GM19238 (cell line): ENCODE data around the gene HIVEP3.

ENCODE experiments used
- DNase-seq: peaks from one replicate; pipeline ENCODE4 v3.0.0; 2011; ENCODE audit warnings: low spot score; ENCODE audit not compliant: insufficient read length

Gene HIVEP3

GRCh38 chr1:41638086-41639024, 280.4 kb downstream of the HIVEP3 start:
- DNase-seq: no peak

- no peak for DNase-seq
Observed at GRCh38 chr1:41637367-41637766, 281.4 kb downstream of the HIVEP3 start.

DNA sequence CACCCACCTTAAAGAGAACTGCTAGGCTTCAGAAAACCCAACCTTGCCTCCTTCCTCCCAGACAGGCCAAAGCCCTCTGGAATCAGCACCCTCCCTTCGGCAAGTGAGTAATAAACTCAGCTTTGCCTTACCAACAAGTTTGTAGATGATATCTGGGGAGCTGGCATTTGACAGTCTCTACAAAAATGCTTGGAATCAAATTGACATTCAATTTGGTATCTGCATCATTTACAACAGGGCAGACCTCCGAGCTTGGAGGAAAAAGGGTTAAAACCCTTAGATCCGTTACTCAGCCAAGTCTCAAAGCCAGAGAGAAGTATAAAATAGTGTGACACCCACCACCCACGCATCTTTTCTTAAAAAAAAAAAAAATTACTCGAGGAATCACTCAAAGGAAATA, 285.0 kb downstream of the HIVEP3 start:
- no peak for DNase-seq

DNA sequence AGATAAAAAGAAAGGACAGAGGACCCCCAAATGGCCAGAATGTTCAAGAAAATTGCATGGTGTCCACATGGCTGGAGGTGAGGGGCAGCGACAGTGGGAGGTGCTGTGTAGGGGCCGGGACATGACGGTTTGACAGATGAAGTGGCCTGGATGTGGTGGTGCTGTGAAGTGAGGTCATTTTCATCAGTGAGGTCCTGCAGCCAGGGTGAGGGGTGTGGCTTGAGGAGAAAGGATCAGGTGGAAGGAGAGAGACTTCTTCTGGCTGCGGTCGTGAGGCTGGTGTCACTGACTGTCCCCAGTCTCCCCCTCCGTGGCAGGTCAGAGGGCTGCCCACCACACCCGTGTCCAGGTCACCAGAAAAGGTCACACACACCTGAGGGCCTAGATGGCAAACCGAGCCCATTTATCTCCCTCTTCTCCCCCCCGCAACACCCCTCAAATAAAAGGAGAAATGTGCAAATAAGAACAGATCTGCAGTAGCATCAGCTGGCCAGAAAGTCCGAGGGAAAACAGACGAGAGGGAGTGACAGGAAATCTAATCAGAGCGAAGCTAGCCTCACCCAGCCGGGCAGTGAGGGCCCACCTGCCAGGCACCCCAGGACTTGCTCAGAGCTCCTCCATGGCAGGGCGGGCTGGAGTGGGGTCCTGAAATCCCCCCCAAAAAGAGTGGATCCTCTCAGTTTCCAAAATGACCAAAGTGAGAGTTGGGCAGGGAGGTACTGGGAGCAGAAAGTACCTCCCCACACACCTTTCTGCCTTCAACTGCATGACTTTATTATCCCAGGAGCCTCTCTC, 285.7 kb downstream of the HIVEP3 start:
- no peak for DNase-seq

GRCh38 chr1:41631971-41632370, 286.8 kb downstream of the HIVEP3 start:
- no peak for DNase-seq

- DNase-seq: no peak
Observed at GRCh38 chr1:41631154-41631553, 287.6 kb downstream of the HIVEP3 start.

DNA sequence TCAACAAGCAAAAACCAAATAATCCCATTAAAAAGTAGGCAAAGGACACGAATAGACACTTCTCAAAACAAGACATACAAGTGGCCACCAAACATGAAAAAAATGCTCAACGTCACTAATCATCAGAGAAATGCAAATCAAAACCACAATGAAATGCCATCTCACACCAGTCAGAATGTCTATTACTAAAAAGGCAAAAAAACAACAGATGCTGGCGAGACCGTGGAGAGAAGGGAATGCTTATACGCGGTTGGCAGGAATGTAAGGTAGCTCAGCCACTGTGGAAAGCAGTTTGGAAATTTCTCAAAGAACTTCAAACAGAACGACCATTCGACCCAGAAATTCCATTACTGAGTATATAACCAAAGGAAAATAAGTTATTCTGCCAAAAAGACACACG, 289.2 kb downstream of the HIVEP3 start:
- no peak for DNase-seq

DNA sequence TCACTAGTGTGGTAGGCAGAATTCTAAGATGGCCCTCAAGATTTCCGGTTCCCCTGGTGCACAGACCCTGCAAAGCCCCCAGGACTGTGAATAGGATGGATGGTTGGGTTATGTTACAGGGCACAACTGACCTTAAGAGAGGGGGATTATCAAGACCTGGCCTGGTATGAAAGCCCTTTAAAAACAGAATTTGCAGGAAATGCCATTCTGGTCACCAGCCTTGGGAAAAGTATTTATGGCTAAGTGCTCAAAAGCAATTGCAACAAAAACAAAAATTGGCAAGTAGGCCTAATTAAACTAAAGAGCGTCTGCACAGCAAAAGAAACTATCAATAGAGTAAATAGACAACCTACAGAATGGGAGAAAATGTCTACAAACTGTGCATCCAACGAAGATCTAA, 289.6 kb downstream of the HIVEP3 start:
- no peak for DNase-seq

DNA sequence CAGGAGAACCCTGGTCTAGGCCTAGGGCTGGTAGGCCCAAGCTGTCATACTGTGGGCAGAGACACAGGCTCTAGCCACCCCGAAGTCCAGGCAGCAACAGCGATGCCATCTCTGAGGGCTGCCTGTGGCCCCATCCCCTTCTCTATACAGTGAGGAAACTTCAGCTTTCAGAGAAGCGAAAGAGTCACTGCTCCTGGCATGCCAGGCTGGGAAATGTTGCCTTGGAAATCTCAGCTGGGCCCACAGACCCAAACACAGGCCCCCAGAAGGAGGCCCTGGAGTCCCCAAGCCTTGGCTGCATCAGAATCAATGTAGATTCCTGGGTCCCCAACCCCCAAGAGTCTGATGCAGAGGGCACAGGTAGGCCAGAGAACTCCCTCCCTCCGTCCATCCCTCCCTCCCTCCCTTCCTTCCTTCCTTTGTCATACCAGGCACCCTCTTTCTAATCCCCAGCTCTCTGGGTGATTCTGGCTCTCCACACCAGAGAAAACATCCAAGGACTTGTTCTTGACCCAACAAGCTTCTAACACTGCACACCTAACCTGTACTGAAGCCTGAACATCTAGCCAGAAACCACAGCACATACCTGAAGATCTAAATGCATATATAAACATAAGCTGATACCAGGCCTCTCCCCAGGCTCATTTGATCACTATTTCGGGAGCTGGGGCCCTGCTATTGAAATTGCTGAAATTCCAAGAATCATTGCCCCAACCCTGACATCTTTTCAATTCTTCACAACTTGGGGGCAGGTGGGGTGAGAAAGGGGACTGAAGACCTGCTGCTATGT, 291.0 kb downstream of the HIVEP3 start:
- no peak for DNase-seq

GRCh38 chr1:41626616-41627375, 291.9 kb downstream of the HIVEP3 start:
- no peak for DNase-seq

DNA sequence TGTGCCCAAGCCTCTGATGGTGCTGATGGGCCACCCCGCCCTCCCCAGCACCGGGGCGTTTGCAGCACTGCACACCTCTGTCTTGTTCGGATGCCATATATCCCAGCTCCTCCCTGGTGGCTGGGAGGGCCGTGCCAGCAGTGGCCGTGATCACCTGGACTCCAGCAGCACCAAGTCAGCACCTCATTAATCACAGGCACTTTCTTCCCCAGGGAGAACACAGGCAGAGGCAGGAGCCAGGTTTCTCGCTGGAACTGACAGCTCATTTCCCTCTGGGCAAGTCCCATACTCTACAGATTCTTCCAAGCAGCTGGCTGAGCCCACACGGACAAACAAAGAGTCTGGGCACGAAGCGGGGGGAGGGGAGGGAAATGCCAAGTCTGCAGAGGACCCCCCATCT, 292.6 kb downstream of the HIVEP3 start:
- no peak for DNase-seq

DNA sequence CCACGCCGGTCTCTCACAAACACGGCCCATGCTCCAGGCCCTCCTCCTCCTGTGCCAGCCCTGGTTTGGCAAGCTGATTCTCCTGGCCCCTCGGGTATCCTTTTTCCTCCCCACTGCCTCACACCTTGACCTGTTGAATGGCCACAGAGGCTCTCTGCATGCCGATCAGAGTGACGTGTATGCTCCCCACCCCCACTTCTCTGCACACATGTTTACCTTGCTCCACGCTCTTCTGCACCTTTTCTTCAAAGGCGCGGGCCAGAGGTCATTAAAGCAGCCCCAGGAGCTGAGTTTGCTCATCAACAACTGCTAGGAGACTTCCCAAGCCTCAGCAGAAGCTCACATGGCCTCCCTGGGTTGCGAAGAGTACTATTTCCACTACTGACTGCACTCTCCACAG, 295.0 kb downstream of the HIVEP3 start:
- DNase-seq: no peak

DNA sequence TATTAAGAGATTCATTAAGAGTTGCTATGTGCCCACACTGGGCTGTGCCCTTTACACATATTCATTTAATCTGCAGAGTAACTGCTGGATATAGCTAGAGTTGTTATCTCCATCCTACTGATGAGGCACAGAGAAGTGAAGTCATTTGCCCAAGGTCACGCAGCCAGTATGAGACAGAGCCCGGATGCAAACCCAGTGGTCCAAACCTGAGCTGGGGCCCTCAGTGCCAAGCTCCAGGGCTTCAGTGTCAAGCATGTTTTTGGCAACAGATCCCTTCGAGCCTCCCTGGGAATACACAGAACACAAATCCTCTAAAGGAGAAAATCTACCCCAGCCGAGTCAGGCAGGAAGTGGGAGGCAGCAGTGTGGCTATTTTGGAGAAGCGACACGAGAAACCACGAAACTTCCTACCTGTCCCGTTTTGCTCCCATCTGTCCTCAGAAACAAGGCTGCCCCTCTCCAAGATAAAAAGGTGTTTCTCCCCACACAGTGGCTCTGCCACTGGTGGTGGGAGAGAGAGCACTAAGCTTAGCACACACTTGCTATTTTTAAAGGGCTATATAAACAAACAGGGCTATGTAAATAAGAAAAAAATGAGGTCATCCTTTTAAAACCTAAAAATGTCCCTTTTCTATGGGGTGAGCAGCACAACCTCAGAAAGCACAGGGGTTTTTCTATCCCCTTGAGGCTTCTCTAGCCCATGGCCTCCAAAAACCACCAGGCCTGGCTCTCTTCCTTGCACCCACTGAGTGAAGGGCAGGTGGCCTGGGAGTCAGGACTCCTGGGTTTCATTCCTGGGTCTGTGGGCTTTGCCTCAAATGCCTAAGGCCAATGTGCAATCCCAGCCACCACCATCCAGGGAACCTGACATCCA, 295.6 kb downstream of the HIVEP3 start:
- peak; percentile 69 for DNase-seq

DNA sequence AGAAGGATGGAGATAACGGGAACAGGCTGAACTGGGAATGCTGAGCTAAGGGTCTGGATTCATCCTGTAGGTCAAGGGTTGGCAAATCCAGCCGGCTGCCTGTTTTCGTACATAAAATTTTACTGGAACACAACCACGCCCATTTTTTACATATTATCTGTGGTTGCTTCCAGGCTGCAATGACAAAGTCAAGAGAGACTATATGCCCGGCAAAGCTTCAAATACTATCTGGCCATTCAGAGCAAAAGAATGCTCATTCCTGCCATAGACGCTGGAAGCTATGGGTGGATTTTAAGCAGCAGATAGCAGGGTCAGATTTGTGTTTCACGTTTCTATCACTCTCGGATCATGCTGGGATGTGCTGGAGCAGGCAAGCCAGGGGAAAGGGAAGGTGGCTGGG, 296.3 kb downstream of the HIVEP3 start:
- DNase-seq: no peak

DNA sequence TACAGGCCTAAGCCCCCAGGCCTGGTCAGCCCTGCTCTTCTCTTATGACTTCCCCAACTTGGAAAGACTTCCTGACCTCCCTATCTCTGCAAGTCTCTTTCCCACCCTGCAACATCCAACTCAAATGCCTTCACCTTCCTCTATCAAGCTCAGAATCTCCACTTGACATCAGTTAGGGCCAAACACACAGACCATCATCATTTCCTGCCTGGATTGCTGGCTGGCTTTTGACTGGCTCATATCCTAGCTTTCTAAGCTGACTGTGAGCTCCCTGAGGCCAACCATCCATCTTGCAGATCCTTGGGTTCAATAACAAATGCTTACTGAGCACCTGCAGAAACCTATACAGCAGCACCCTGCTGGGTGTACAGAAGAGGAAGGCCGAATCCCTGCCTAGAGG, 296.9 kb downstream of the HIVEP3 start:
- DNase-seq: no peak

- DNase-seq: no peak
Observed at GRCh38 chr1:41621256-41621655, 297.5 kb downstream of the HIVEP3 start.

- DNase-seq: no peak
Observed at GRCh38 chr1:41620365-41621169, 298.2 kb downstream of the HIVEP3 start.

GRCh38 chr1:41619511-41620364, 299.0 kb downstream of the HIVEP3 start:
- no peak for DNase-seq
